BJ (cell line): Measurements from ENCODE around the gene WIPI1. TPM values are rescaled to one million over a fixed set of nuclear protein-coding genes. Genes with fewer than 3 reads are reported as not detected.

Experiments
- CTCF ChIA-PET: fragments of 350-600 bp; formaldehyde crosslinking; extraction: SDS; loops from one replicate; lab custom pipeline; 2021; ENCODE audit warnings: antibody characterized with exemption, inconsistent platforms; lab: Yijun Ruan, JAX
- POLR2A ChIA-PET: fragments of 300-600 bp; sonication (Branson Sonifier 250); formaldehyde crosslinking; extraction: SDS; loops from one replicate; lab custom pipeline; 2021; ENCODE audit warnings: antibody characterized with exemption; lab: Charles Lee
- DNase-seq: peaks from one replicate; pipeline ENCODE4 v3.0.0-alpha.2; 2011; ENCODE audit warnings: low read depth
- H3K27me3 ChIP-seq: 2 replicates; pipeline ENCODE4 v1.6.0; 2011; ENCODE audit warnings: low read length; ENCODE audit not compliant: control insufficient read depth, insufficient read depth
- H3K36me3 ChIP-seq: 2 replicates; pipeline ENCODE4 v1.5.1; 2011; ENCODE audit warnings: low read length; ENCODE audit not compliant: control insufficient read depth, insufficient read depth
- H3K4me3 ChIP-seq: 2 replicates; pipeline ENCODE4 v1.5.1; 2011; ENCODE audit warnings: low read depth, mild to moderate bottlenecking, control low read depth, low read length
- CTCF ChIP-seq: IDR thresholded peaks from 2 replicates; pipeline ENCODE4 v1.5.1; 2011; ENCODE audit warnings: low read depth, mild to moderate bottlenecking, control low read depth, inconsistent platforms, low read length, moderate library complexity; ENCODE audit not compliant: insufficient read depth
- polyA plus RNA-seq: library from polyadenylated mRNA; depleted of rRNA; stranded (reverse); fragments of >200 nt; gene quantifications from 2 replicates; pipeline ENCODE4 v1.2.3, GENCODE V29; 2011

The WIPI1 gene
- polyA plus RNA-seq, 1 experiment, result 79.1 TPM

- TF ChIP-seq CTCF, result no peak
- Histone ChIP-seq H3K27me3 (no peaks in the 10 kb centered on the region), H3K4me3 (no peak overlapping the region), H3K36me3 (no peaks in the 10 kb centered on the region)
- DNase-seq, result peak; percentile 99
- ChIA-PET POLR2A (interaction anchor here (0.6 kb wide), 1 partner anchor 270 kb away, joined by 13 read pairs; no protein-coding TSS in a partner anchor), CTCF (no interaction called here)
Observed at GRCh38 chr17:68381076-68381900, 76.0 kb downstream of the WIPI1 start.

- TF ChIP-seq CTCF, result no peak
- Histone ChIP-seq H3K27me3 (no peaks in the 10 kb centered on the region), H3K4me3 (no peak overlapping the region), H3K36me3 (no peaks in the 10 kb centered on the region)
- ChIA-PET CTCF (interaction anchor here (1.5 kb wide), 1 partner anchor 19 kb away, joined by 3 read pairs; no protein-coding TSS in a partner anchor), POLR2A (no interaction called here)
- DNase-seq, result no peak
Observed at GRCh38 chr17:68379692-68380677, 77.3 kb downstream of the WIPI1 start.

- Histone ChIP-seq H3K36me3 (no peaks in the 10 kb centered on the region), H3K4me3 (no peak overlapping the region), H3K27me3 (no peaks in the 10 kb centered on the region)
- TF ChIP-seq CTCF, result no peak
- POLR2A ChIA-PET, result no interaction called here
- no peak for DNase-seq
- CTCF ChIA-PET, result no interaction called here
Observed at GRCh38 chr17:68379177-68379510, 78.2 kb downstream of the WIPI1 start.

- Histone ChIP-seq H3K27me3 (no peaks in the 10 kb centered on the region), H3K36me3 (no peaks in the 10 kb centered on the region), H3K4me3 (peak overlapping the region; percentile 23)
- ChIA-PET CTCF (no interaction called here), POLR2A (interaction anchor here (0.5 to 0.6 kb wide), 2 partner anchors 230 to 383 kb away, joined by 5 to 6 read pairs; no protein-coding TSS in a partner anchor)
- DNase-seq, result peak; percentile 88
- TF ChIP-seq CTCF, result no peak
Observed at GRCh38 chr17:68378268-68379176, 78.8 kb downstream of the WIPI1 start.
